ENCODE measurements around the gene BIN2.
"Not testable (repeated sequence)": the region's sequence is repeated elsewhere in the genome, so short reads cannot be mapped to it uniquely, and the experiment has no call there.

The BIN2 gene

GRCh38 chr12:51307655-51308593 is 16.1 kb downstream of the BIN2 start:
- DNase-seq = no peak

- no peak for DNase-seq
Measured at GRCh38 chr12:51306507-51306906, 17.5 kb downstream of the BIN2 start.

- DNase-seq = not testable (repeated sequence)
Measured at GRCh38 chr12:51300768-51301167, 23.2 kb downstream of the BIN2 start.

- DNase-seq = no peak
Measured at GRCh38 chr12:51295651-51296050, 28.3 kb downstream of the BIN2 start.

GRCh38 chr12:51294097-51294496 is 29.9 kb downstream of the BIN2 start:
- not testable (repeated sequence) for DNase-seq

- DNase-seq = no peak
Measured at GRCh38 chr12:51293696-51294095, 30.3 kb downstream of the BIN2 start.

- DNase-seq = not testable (repeated sequence)
Measured at GRCh38 chr12:51291603-51292513, 32.1 kb downstream of the BIN2 start.

- DNase-seq = no peak
Measured at GRCh38 chr12:51285843-51286242, 38.1 kb downstream of the BIN2 start.

DNA sequence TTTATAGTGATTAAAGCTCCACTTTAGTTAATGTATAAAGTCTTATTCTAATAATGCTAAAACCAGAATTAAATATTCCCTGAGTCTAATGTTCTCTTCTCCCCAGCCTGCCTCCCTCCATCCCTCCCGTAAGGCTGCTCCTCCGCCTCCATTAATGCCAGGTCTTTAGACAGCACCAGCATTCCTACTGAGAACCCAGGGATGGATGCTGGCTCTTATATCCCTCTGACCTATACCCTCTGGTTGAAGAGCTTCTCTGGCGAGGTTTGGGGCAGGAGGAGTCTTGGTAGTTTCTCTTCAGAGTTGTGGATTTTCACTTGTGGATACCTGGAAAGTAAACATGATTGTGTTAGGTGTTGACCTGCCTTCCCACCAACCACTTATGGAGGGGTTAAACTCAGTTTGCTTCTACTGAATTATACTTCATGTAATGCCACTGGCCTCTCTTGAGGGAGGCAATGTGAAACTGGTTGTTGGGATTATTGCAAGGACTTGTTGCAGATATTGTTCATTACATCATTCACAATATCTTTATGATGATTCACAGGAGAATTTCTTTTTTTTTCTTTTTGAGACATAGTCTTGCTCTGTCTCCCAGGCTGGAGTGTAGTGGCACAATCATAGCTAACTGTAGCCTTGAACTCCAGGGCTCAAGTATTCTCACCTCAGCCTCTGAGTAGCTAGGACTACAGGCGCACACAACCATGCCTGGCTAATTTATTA is 42.6 kb downstream of the BIN2 start:
- DNase-seq = no peak

- no peak for DNase-seq
Measured at GRCh38 chr12:51275088-51275487, 48.9 kb downstream of the BIN2 start.

GRCh38 chr12:51272810-51273209 is 51.2 kb downstream of the BIN2 start:
- not testable (repeated sequence) for DNase-seq

GRCh38 chr12:51270951-51271518 is 52.9 kb downstream of the BIN2 start:
- DNase-seq = no peak

- no peak for DNase-seq
Measured at GRCh38 chr12:51270067-51270950, 53.7 kb downstream of the BIN2 start, which contains the start of gene SMAGP. TSS of gene SMAGP (minus strand) at chr12:51270415. CDS start at chr12:51269278, 1,137 bp downstream.

DNA sequence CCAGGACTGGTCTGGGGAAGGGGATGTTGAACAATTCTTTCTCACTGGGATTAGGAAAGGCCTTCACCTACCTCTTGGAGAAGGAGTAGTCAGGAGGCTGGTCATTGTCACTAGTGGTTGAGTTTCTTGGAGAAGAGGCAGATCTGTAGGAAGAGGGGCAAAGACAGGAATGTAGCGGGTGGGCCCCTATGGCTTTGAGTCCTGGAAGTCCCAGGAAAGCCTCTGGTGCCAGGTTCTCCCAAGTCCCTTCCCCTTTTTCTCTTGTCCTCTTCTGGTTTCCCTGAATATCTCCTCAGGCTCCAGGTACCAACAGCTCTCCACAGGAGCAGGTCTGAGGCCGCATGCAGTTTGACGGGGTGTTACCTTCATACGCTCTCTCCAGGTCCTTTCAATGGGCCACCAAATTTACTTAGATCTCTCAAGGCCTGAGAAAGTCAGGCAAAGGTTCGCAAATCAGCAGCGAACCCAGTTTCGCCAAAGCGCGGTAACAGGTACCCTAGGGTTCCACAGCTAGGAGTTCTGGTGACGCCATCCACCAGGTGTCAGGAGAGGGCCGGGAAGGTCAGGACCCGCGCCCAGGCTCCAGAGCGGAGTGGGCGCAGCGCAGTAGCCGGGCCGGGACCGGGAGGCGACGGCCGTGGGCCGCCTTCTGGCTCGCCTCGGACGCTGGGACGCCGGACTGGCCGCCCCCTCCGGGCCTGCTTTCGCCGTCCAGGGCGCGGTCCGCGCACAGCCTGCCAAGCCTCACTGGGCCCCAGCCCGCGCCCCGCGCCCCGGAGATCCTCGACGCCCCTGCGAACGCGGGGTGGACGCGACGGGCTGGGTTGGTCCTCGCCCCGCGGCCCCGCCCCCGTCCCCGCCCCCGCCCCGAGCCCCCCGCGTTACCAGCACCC is 54.6 kb downstream of the BIN2 start:
- no peak for DNase-seq

DNA sequence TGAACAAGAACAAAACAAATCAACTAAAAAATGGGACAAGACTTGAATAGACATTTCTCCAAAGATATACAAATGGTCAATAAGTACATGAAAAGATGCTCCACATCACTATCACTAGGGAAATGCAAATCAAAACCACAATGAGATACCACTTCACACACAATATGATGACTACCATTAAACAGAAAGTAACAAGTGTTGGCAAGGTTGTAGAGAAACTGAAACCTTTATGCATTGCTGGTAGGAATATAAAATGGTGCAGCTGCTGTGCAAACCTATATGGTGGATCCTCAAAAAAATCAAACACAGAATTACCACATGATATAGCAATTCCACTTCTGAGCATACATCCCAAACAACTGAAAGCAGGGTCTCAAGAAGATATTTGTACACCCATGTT is 59.0 kb downstream of the BIN2 start:
- DNase-seq = no peak

GRCh38 chr12:51264297-51264696 is 59.7 kb downstream of the BIN2 start:
- no peak for DNase-seq

DNA sequence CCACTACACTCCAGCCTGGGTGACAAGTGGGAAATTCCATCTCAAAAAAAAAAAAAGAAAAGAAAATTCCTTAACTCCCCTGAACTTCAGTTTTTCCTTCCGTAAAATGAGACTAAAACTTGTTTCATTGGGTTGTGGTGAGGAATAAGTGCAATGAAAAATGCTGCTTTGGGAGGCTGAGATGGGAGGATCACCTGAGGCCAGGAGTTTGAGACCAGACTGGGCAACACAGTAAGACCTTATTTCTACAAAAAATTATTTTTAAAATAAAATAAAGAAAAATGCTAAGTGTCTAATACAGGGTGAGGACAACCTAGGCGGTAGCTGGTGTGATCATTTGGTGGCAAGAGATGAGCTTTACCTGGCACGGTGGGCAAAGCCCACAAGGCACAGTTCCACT is 60.6 kb downstream of the BIN2 start:
- DNase-seq = no peak

DNA sequence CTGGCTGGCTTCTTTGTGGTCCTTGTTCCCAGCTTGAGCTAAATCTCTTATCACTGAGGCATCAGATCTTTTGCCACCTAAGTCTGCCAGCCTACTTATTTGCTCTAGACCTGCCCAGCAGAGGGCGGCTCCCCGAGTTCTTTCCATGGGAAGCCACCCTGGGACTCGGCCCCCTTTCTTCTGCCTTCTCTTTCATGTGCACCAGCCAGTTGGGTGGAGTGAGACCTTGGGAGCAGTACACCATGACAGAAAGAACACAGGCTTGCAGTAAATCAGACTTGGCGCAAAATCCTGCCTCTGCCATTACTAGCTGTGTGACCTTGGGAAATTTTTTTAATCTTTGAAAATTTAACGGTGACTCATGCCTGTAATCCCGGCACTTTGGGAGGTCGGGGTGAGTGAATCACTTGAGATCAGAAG is 61.2 kb downstream of the BIN2 start:
- no peak for DNase-seq

DNA sequence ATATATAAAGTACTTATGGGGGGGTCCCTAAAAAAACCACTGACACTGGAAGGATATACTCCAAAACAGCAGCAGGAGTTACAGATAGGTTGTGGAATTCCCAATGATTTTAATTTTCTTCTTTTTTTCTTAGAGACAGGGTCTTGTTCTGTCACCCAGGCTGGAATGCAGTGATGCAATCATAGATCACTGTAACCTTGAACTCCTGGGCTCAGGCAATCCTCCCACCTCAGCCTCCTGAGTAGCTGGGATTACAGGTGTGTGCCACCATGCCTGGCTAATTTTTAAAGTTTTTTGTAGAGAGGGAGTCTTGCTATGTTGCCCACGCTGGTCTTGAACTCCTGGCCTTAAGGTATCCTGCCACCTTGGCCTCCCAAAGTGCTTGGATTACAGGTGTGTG is 64.4 kb downstream of the BIN2 start:
- not testable (repeated sequence) for DNase-seq

GRCh38 chr12:51254536-51254935 is 69.4 kb downstream of the BIN2 start:
- no peak for DNase-seq
